ENCODE data around the gene TMEM131L. TPM values are rescaled to one million over a fixed set of nuclear protein-coding genes. Genes with fewer than 3 reads are reported as not detected.

TMEM131L gene
- total and polyA plus RNA-seq, 9 donors: 3.6 to 18.4 (median 10.7) TPM

DNA sequence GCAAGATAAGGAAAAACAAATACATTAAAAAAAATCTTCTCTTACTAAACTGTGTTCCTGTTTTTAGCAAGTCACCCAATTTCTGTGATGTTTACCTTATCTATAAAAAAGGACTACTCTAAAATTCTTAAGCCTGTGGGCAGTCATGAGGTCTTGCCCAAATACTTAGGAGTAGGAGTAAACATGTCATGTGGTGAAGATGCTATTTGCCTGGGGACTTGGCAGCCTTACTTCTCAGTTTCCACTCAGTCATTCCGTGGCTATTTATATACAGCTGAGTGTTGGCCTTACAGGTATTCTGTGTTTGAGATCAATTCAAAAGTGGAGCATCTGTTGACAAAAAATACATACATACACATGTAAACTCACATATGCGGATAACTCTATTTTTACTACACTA, 128.1 kb downstream of the TMEM131L start:
- 44 to 52% (median 47%) methylated on average over 2 of the region's 2 CpGs for WGBS, 3 donors
- Histone ChIP-seq H3K9me3 (no peaks in the 10 kb centered on the region), H3K36me3 (no peaks in the 10 kb centered on the region), H3K27me3 (no peaks in the 10 kb centered on the region), H3K4me1 (ENCODE audit: insufficient read depth) (no peaks in the 10 kb centered on the region), H3K27ac (no peak overlapping the region), H3K4me3 (no peak overlapping the region)
- intact Hi-C loops (cut with DNase I): no loop called here
- DNase-seq: no peak
- TF ChIP-seq EP300 (IDR thresholded peaks at IDR 0.05) (no peak), POLR2A (IDR thresholded peaks at IDR 0.05) (no peak)
- TF ChIP-seq, protein P1, sequence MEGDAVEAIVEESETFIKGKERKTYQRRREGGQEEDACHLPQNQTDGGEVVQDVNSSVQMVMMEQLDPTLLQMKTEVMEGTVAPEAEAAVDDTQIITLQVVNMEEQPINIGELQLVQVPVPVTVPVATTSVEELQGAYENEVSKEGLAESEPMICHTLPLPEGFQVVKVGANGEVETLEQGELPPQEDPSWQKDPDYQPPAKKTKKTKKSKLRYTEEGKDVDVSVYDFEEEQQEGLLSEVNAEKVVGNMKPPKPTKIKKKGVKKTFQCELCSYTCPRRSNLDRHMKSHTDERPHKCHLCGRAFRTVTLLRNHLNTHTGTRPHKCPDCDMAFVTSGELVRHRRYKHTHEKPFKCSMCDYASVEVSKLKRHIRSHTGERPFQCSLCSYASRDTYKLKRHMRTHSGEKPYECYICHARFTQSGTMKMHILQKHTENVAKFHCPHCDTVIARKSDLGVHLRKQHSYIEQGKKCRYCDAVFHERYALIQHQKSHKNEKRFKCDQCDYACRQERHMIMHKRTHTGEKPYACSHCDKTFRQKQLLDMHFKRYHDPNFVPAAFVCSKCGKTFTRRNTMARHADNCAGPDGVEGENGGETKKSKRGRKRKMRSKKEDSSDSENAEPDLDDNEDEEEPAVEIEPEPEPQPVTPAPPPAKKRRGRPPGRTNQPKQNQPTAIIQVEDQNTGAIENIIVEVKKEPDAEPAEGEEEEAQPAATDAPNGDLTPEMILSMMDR (IDR thresholded peaks at IDR 0.05): no peak

DNA sequence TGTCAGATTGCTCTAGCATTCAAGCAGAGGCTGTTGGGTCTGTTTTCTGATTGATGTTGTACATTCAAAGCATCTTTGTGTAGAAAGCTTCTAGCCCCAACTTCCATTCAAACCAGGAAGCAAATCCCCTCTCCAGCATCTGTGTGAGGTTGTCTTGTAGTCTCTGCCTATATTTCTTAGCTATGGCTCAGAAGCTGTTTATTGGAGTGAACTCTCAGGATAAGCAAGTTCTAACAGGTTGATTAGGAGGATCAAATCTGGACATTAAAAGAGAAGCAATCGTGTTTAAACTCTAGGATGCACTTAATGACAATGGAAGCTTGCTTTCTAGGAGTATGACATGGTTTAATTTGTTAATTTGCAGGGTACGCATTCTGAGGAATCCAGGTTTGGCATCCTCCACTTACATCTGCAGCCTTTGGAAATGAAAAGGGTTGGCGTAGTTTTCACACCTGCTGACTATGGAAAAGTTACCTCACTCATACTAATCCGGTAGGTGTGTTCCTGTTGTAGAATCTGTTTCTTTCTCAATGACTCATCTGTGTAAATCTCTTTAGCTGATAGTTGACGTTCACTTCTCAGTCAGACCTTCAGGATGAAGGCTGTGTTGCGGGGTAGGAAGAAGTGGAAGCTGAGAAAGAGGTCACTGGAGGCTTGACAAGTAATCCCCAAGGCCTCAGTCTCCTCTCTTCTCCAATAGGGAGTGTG, 129.9 kb downstream of the TMEM131L start:
- no peak overlapping the region for H3K27ac ChIP-seq
- DNase-seq: no peak
- no peaks in the 10 kb centered on the region for H3K9me3 ChIP-seq
- 90 to 94% (median 92%) methylated on average over 6 of the region's 6 CpGs for WGBS, 3 donors
- no peaks in the 10 kb centered on the region for H3K27me3 ChIP-seq
- H3K4me3 ChIP-seq: no peak overlapping the region
- TF ChIP-seq EP300 (IDR thresholded peaks at IDR 0.05): no peak
- no peak for TF ChIP-seq POLR2A (IDR thresholded peaks at IDR 0.05)
- TF ChIP-seq, protein P1 (IDR thresholded peaks at IDR 0.05): no peak
- H3K4me1 ChIP-seq (ENCODE audit: insufficient read depth): no peaks in the 10 kb centered on the region
- H3K36me3 ChIP-seq: no peaks in the 10 kb centered on the region
- intact Hi-C loops (cut with DNase I): no loop called here

DNA sequence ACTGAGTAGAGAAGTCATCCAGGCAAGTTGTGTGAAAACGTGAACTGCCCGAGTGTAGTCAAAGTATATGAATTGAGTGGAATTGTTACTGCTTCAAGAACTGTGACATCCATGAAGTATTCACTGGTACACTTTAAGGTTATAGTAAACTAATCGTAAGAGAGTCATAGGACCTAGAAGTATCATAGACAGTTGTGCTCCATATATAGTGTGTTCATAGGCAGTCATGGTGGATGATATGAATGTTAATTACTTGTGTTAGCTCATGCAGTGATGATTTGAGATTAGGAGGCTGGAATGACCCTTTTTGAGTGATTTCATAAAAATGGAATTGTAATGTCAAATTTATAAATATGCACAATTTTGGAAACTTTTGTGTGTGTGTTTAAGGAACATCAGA, 136.6 kb downstream of the TMEM131L start:
- WGBS, 3 donors: 92 to 98% (median 96%) methylated on average over 3 of the region's 3 CpGs
- TF ChIP-seq POLR2A (IDR thresholded peaks at IDR 0.05) (no peak), EP300 (IDR thresholded peaks at IDR 0.05) (no peak)
- TF ChIP-seq, protein P1 (IDR thresholded peaks at IDR 0.05): no peak
- H3K36me3 ChIP-seq: no peaks in the 10 kb centered on the region
- intact Hi-C loops (cut with DNase I): no loop called here
- H3K4me1 ChIP-seq (ENCODE audit: insufficient read depth): no peaks in the 10 kb centered on the region
- no peak overlapping the region for H3K27ac ChIP-seq
- no peak overlapping the region for H3K4me3 ChIP-seq
- DNase-seq: no peak
- H3K9me3 ChIP-seq: no peaks in the 10 kb centered on the region
- H3K27me3 ChIP-seq: no peaks in the 10 kb centered on the region

DNA sequence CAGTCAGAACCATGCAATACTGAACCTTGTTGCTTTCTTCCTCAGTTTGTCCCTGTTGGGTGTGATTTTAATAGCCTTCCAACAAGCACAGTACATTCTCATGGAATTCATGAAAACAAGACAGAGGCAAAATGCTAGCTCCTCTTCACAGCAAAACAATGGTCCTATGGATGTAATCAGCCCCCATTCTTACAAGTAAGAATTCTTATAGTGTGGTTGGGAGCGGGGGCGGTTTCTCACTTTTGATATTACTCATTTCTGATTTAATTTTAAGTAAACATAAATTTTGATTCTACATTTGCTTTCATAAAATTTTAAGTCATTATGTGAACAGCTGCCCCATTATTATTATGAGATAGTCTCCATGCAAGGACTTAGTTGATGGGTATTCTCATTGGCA, 137.1 kb downstream of the TMEM131L start:
- H3K4me3 ChIP-seq: no peak overlapping the region
- no peaks in the 10 kb centered on the region for H3K36me3 ChIP-seq
- no peaks in the 10 kb centered on the region for H3K9me3 ChIP-seq
- H3K27me3 ChIP-seq: no peaks in the 10 kb centered on the region
- 99 to 100% (median 100%) methylated on average over 2 of the region's 2 CpGs for WGBS, 3 donors
- H3K27ac ChIP-seq: no peak overlapping the region
- H3K4me1 ChIP-seq (ENCODE audit: insufficient read depth): no peaks in the 10 kb centered on the region
- DNase-seq: no peak
- TF ChIP-seq EP300 (IDR thresholded peaks at IDR 0.05): no peak
- TF ChIP-seq, protein P1 (IDR thresholded peaks at IDR 0.05): no peak
- no peak for TF ChIP-seq POLR2A (IDR thresholded peaks at IDR 0.05)
- intact Hi-C loops (cut with DNase I): no loop called here
